ENCODE data around the gene MYLK. TPM values are rescaled to one million over a fixed set of nuclear protein-coding genes. Genes with fewer than 3 reads are reported as not detected.
A peak's percentile ranks its signal among the peaks of the same experiment; 100 is the strongest.
"Not testable (repeated sequence)": the region's sequence is repeated elsewhere in the genome, so short reads cannot be mapped to it uniquely, and the experiment has no call there.

Gene MYLK
- total RNA-seq, 1 donor from 2014 or later: 56.7 TPM

DNA sequence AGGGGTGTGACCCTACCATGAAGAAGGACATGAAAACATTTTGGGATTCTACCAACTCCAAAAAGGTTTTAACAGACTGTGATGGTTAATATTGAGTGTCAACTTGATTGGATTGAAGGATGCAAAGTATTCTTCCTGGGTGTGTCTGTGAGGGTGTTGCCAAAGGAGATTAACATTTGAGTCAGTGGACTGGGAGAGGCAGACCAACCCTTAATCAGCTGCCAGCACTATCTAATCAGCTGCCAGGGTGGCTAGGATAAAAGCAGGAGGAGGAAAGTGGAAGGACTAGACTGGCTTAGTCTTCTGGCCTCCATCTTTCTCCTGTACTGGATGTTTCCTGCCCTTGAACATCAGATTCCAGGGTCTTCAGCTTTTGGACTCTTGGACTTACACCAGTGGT lies 283.3 kb downstream of the MYLK start:
- not testable (repeated sequence) for DNase-seq (ENCODE audit: low read depth in 2 of 2)

DNA sequence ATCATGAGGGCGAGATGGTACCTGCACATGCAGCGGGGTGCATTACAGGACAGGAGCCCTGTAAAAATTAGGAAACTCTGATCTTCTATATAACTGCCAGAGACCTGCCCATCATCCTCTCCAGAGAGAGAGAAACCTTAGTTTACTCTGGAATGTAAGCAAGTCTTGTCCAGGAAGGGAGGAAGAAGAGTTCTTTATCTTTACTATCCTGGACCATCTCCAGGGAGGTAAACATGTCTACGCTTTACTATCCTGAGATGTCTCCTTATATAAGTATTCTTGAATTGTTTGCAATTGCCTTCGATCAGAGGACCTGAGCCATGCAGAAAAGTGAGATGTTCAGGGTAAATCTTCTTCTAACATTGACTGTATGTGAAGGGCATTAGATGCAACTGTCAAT lies 286.6 kb downstream of the MYLK start:
- no peak for DNase-seq (ENCODE audit: low read depth in 2 of 2)

DNA sequence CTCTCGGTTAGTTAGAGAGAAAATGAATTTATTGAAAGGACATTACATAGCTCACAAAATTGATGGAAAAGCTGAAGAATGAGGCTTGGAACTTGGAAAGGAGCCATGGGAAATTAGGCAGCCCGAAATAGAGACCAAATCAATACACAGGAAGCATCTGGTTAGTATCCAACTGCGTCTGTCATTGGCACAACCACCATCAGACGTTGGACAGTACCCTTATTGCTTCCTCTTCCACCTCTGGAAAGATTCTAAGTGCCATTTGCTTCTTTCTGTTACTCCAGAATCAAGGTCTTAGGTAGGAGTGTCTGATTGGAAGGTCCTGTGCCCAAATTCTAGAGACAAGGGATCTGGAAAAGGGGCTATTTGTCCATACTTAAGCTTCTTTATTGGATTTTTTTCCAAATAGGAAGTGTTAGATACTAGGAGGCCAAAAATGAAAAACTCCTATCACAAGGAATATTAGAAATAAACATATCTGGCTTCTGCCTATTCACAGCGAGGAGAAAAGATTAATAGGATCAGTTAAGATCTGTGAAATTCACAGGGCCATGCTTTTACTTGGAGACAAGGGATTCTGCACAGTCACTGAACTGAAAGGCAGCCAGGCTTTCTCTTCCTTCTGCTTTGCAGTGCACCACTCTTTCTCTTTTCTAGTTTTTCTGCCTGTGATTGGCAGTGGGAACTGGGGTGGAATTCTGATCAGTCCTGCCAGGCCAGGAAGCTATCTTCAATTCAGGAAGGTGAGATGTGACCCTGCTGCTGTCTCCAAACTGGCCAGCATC lies 288.5 kb downstream of the MYLK start:
- DNase-seq (ENCODE audit: low read depth in 2 of 2): peak; percentile 50 to 65

DNA sequence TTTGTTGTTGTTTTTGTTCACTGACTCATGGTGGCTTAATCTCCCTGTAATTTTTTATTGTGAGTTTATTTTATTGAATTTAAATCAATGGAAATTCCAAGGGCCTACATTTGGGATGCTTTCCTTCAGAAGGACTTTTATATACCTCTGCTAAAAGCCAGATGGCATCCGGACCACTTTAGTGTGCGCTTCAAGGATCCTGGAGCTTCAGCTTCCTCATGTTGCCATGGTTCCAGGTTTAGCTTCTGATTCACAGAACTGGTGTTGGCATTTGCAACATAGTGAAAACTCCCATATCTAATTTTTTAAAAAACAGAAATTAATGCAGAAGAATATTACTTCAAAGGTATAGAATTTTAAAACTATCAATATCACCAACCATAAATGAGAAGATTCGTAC lies 290.8 kb downstream of the MYLK start:
- no peak for DNase-seq (ENCODE audit: low read depth in 2 of 2)

DNA sequence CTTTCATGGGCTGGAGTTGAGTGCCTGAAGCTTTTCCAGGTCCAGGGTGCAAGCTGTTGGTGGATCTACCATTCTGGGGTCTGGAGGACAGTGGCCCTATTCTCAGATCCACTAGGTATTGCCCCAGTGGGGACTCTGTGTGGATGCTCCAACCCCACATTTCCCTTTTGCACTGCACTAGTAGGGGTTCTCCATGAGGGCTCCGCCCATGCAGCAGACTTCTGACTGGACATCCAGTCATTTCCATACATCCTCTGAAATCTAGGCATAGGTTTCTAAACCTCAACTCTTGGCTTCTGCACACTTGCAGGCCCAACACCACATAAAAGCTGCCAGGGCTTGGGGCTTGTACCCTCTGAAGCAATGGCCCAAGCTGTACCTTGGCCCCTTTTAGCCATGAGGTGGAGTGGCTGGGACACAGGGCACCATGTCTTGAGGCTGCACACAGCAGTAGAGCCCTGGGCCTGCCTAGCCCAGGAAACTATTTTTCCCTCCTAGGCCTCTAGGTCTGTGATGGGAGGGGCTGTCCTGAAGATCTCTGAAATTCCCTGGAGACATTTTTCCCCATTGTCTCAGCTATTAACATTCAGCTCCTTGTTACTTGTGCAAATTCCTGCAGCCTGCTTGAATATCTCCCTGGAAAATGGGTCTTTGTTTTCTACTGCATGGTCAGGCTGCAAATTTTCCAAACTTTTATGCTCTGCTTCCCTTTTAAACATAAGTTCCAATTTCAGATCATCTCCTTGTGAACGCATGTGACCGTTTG lies 293.3 kb downstream of the MYLK start:
- no peak for DNase-seq (ENCODE audit: low read depth in 2 of 2)

DNA sequence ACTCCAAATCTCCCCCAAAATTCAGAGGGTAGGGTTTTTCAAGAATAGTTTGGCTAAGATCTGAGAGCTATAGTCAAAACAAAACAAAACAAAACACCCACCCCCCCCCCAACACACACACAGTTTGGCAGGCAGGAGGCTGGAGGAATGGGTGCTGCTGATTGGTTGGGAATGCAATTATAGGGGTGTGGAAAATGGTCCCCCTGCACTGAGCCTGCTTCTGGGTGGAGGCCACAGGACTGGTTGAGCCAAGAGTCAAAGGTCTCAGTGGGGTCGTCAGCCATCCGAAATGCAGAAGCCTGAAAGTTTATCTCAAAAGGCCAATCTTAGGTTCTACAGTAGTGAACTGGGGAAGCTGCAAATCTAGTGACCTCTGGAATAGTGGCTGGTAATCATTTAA lies 296.7 kb downstream of the MYLK start:
- no peak for DNase-seq (ENCODE audit: low read depth in 2 of 2)

DNA sequence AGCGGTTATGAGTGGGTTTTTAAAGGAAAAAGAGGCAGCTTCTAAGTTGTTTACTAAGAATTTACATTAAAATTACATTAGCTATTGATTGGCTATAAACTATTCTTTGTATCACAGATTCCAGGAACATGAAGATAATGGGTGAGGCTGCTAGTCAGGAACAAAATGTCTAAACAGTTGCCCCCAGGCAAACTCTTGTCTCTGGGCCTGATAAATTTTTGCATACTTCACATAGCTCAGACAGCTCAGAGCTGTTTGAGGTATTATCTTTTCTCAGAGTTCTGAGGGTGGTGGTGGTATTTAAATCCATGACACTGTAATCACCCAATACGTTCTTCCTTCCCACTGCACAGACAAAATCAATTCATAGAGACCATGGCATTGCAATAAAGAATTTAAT lies 297.2 kb downstream of the MYLK start:
- no peak for DNase-seq (ENCODE audit: low read depth in 2 of 2)

DNA sequence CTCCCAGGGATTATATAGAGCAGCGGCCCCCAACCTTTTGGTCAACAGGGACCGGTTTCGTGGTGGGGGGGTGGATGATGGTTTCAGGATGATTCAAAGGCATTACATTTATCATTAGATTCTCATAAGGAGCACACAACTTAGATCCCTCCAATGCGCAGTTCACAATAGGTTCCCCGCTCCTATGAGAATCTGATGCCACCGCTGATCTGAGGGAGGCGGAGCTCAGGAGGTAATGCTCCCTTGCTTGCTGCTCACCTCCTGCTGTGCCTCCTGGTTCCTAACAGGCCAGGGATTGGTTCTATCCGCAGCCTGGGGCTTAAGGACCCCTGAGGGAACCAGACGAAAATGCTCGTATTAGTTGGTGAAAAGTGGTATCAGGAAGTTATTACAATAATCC lies 298.0 kb downstream of the MYLK start:
- DNase-seq (ENCODE audit: low read depth in 2 of 2): peak in 1 of 2 donors; percentile 64

DNA sequence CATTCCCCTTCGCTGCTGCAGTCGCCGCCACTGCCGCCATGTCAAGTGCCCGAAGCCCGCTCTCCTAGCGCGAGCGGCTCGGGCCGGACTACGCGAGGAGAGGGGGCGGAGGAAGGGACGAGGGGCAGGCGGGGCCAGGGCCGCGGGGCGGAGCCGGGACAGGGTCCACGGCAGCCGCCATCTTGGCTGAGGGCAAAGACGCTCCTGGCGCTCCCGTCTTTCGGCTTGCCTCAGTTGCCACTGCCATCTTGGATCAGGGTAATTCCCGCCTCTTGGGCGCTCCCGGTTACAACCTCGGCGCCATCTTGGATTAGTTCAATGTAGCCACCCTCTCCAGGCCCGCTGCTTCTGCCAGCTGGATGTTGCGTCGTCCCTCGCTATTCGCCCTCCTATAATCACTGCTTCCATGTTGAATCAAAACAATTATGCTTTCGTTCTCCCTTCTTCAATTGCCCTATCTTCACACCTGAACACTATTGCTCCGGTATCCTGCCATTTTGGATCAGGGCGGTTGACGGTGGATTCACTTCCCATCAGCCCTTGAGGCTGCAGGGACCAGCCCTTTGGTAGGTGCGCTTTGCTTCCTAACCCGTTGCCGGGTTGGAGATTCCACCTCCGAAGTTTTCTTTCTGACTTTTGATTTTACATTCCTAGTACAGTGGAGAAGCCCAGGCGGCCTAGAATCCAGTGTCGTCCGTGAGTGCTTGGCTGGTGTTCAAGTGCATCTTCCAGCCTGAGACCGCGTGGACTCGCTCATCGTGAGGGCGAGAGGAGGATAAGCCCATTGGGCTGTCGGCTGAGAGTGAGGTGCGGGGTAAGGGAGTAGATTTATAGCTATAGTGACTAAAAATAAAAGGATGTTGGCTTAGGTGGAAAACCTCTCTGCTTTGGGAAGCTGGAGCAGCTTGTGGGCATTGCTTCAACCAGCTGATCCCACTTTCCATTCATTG lies 298.9 kb downstream of the MYLK start, which contains the start of gene HACD2:
Gene HACD2, minus strand, starts transcription at position 66 of the 950 bp plus-strand sequence. Its CDS starts 26 bp downstream, at position 40.
- DNase-seq (ENCODE audit: low read depth in 2 of 2): peak; percentile 94 to 98

DNA sequence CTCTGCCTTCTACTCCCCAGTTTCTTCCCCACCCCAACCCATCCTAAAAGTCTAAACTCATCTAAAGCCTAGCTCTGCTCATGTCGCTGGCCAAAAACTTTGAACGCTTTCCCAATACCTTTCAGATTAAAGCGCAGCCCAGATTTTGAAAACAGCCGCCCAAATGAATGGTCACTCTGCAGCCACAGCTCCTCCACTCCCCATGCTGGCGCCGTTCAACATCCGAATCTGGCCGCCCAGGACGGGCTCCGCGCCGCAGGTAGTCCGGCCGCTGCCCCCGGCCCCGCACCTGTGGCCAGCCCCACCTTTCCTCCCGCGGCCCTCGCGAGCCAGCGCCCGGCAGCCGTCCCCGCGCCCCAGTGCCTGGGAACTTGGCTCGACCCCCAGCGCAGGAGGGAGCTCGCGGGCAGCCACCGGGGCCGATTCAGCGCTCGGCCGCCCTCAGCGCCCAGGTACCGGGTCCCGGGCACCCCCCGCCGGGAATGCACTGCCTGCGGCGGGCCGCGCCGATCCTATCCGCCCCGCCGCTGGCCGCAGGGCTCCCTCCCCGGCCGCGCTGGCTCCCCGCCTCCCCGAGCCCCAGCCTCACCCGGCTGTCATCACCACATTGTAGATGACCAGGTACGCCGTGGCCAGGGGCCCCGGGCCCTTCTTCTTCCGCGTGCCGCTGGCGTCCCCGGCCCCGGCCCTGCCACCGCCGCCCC lies 299.7 kb downstream of the MYLK start:
- peak in 1 of 2 donors; percentile 38 for DNase-seq (ENCODE audit: low read depth in 2 of 2)

DNA sequence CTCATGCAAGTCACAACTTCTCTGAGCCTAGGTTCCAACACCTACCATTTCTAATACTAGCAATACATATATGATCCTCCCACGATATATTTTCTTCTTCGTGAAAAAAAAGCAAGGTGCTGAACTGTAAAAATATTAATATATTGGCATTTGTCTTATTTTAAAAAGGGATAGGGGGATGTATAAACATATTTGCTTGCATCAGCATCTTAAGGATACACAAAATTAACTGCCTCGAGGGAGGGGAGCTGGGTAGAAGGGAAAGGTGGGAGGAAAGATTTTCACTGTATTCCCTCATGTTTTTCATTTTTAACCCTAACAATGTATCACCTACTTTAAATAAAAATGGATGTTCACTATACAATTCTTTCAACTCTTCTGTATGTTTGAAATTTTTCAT lies 300.6 kb downstream of the MYLK start:
- no peak for DNase-seq (ENCODE audit: low read depth in 2 of 2)

DNA sequence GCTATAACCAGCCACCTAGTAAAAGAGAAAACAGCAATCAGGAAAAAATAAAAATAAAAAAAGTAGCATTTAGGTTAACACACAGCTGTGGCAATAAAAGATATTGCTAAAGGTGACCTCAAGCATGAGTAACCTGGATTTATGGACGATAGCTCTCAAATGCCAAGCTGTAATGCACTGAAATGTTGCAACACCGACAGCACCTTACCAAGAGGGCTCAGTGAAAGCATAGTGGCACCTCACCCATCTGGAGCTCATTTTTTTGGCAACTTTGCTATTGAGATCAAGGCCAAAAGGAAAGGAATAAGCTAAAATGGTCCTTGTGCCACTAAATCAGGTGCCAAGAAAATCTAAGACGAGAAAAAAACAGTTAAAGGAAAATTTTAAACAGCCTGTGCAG lies 301.8 kb downstream of the MYLK start:
- no peak for DNase-seq (ENCODE audit: low read depth in 2 of 2)

DNA sequence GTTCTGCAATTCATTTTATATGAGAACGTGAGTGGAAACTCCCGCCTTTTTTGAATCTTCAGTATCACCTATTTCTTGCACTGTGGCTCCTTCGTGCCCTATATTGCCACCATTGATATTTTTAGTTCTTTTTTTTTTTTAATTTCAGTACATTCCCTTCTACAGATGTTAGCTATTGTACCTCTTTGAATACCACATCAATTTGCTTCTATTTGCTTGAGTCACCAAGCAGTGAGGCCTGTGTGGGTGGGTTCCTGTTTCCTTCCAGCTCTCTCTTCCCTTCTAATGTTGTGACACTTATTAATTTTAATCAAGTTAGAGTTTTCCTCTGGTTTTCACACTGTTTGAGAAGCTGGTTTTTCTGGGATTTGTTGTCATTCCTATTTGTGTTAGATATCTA lies 308.0 kb downstream of the MYLK start:
- DNase-seq (ENCODE audit: low read depth in 2 of 2): peak in 1 of 2 donors; percentile 41

DNA sequence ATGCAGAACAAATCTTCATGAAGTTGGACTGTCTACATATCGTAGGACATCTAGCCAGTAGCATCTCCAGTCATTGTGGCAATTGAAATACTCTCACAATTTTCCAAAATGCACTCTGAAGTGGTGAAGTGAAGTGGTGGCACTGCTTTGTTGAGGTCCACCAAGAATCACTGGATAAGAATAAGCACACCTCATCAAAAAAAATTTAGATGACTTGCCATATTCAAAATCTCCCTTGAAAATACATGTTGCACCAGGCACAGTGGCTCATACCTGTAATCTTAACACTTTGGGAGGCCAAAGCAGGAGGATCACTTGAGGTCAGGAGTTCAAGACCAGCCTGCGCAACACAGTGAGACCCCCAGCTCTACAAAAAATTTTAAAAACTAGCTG lies 312.2 kb downstream of the MYLK start:
- no peak for DNase-seq (ENCODE audit: low read depth in 2 of 2)

DNA sequence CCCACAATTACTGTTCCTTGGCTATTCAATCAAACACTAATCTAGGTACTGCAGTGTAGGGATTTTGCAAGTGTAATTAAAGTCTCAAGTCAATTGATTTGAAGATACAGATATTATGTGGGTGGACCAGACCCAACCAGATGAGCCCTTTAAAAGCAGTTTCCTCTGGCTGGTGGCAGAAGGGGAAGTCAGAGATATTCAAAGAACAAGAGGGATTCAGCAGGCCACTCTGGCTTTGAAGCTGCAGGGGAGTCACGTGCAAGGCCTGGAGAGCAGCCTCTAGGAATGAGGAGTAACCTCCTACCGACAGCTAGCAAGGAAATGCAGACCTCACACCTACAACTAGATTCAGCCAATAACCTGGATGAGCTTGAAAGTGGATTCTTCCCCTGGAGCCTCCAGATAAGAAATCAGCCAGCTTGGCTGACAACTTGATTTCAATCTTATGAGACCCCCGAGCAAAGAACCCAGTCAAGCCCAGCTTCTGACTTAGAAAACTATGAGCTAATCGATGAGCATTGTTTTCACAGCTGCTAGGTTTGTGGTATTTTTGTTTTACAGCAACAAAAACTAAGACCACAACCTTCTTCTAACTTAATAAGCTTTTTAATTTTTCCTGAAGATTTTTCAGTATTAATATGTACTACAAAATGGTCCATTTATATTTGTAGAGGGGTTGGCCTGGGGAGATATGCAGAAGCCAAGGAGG lies 312.7 kb downstream of the MYLK start:
- no peak for DNase-seq (ENCODE audit: low read depth in 2 of 2)

DNA sequence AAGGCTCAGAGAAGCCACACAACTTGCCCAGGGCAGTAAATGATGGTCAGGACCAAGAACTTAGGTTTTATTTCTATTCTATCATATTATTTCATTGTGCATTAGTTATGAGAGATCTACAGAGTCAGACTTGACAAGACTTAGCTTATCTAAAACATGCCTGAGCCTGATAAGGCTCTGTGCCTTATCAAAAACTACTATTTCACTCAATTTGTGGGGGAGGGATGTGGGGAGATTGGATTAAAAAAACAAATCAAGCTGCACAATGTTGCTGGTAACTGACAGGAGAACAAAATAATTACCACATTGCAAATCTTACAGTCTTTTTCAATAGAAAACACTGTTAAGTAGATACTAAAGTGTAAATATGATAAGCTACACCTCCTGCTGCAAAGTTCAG lies 315.3 kb downstream of the MYLK start:
- DNase-seq (ENCODE audit: low read depth in 2 of 2): no peak

DNA sequence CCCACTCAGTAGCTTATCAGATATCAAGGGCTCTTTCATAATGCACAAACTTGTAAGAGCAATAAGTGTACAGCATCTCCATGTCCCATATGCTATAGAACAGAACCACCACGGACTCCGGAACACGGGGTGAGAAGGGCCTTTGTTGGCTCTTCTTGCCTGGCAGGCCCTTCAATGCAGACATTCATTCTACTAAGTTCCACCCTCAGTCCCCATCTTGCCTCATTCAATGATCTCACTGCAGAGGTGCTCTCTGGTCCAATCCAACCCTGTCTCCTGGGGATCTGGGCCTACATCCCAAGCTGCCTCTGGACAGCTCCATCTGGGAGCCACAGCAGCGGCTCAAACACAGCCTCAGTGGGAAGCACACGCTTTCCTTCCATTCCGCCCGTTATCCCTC lies 316.1 kb downstream of the MYLK start:
- DNase-seq (ENCODE audit: low read depth in 2 of 2): no peak

DNA sequence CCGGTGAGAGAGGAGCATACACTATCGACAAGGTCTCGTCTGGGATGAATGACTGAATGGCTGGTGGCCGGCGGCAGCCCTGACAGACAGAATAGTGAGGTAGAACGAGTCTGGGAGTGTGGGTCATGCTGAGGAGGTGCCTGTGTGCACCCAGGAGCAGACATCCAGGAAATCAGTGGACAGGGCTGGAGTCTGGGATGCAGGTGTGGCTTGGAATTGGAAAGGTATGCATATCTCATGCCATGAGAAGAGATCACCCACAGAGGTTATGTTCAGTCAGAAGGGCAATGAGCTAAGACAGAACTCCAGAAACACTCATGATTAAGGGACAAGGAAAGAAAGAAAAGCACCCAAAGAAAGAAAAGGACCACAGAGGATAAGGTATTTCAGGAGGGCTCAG lies 320.1 kb downstream of the MYLK start:
- DNase-seq (ENCODE audit: low read depth in 2 of 2): no peak

DNA sequence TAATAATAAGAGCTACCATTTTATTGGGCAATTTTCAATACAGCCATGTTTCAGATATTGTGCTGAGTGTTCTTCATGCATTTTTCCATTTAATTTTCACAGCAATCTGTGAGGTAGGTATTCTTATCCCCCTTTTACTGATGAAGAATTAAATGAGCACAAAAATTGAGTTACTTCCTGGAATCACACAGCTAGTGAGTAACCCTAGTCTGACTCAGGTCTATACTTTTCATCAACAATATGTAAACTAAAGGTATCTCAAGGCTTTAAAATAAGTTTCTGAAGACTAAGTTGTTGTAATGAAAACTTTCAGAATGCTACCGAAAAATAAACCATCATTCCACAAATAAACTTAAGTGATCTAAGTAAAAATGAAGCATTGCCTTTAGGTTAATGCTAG lies 321.6 kb downstream of the MYLK start:
- no peak for DNase-seq (ENCODE audit: low read depth in 2 of 2)

DNA sequence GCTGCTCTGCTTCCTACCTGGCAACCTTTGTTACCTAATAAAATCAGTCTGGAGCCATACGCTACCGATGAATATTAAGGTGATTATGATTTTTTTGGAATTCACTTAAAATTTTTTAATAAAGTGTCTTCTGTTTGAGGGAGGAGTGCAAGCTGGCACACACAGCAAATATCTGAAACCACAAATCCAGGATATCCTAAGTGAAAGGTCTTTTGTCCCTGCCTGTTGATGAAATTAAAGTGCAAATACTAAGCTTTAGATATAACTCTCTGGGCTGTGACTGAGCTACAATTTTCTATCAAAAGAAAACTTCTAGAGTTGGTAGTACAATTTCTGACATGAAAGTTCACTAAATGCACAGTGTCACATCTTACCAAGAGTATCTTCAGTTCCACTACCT lies 322.9 kb downstream of the MYLK start:
- DNase-seq (ENCODE audit: low read depth in 2 of 2): no peak

Measured in dermis microvascular lymphatic vessel endothelial cell (primary cell).